Panc1 (cell line): ENCODE data around the gene C16orf89. TPM values are rescaled to one million over a fixed set of nuclear protein-coding genes. Genes with fewer than 3 reads are reported as not detected.

Experiments
- ATAC-seq: fragments of 200-7000 bp; cut with Tn5 transposase; 2 replicates; pipeline ENCODE4 v1.9.1; 2020; ENCODE audit warnings: mild to moderate bottlenecking, moderate library complexity
- BruUV-seq: library from RNA; stranded (reverse); fragments of 400-500 nt; replicated peaks from 2 replicates; lab custom pipeline; 2021; lab: Mats Ljungman, UMichigan
- CTCF ChIA-PET: fragments of 300-600 bp; sonication (Branson Sonifier 250); formaldehyde crosslinking; loops from one replicate; lab custom pipeline; 2022; ENCODE audit warnings: antibody characterized with exemption; lab: Charles Lee
- POLR2A ChIA-PET: fragments of 300-600 bp; sonication (Branson Sonifier 250); formaldehyde crosslinking; loops from one replicate; lab custom pipeline; 2022; ENCODE audit warnings: antibody characterized with exemption; lab: Charles Lee
- DNase-seq: peaks from one replicate; pipeline ENCODE4 v3.0.0-alpha.2; 2010; ENCODE audit warnings: low read depth, low spot score
- H3K27ac ChIP-seq: 2 replicates; pipeline ENCODE4 v1.5.1; 2011; ENCODE audit warnings: mild to moderate bottlenecking, low read length, inconsistent platforms
- H3K27me3 ChIP-seq: fragments of 200-500 bp; sonication (Bioruptor generic); 2 replicates; pipeline ENCODE4 v1.6.0; 2014; ENCODE audit warnings: low read length, inconsistent platforms; ENCODE audit not compliant: control insufficient read depth, insufficient read depth
- H3K36me3 ChIP-seq: fragments of 200-500 bp; sonication (Bioruptor generic); 2 replicates; pipeline ENCODE4 v1.5.1; 2014; ENCODE audit warnings: inconsistent platforms, mild to moderate bottlenecking, low read length, moderate library complexity; ENCODE audit not compliant: control insufficient read depth, insufficient read depth
- H3K4me1 ChIP-seq: 2 replicates; pipeline ENCODE4 v1.5.1; 2011; ENCODE audit warnings: inconsistent platforms, mild to moderate bottlenecking, low read length, moderate library complexity; ENCODE audit not compliant: control insufficient read depth, insufficient read depth
- H3K4me3 ChIP-seq, 2 experiments: 2 replicates each; pipeline ENCODE4 v1.5.1; 2011 to 2012; ENCODE audit warnings: low read depth in 2 of 2, low read length in 2 of 2, mild to moderate bottlenecking in 2 of 2, inconsistent platforms in 1 of 2, moderate library complexity in 1 of 2
- H3K9me3 ChIP-seq: fragments of 200-500 bp; sonication (Bioruptor generic); 2 replicates; pipeline ENCODE4 v1.5.1; 2014; ENCODE audit warnings: low read depth, mild to moderate bottlenecking, inconsistent platforms, low read length, moderate library complexity; ENCODE audit not compliant: control insufficient read depth, insufficient read depth
- POLR2AphosphoS5 ChIP-seq: IDR thresholded peaks from 2 replicates; pipeline ENCODE4 v1.6.1; 2012; ENCODE audit warnings: mild to moderate bottlenecking, low read depth, low read length, moderate library complexity
- SIN3A ChIP-seq: IDR thresholded peaks from 2 replicates; pipeline ENCODE4 v1.6.1; 2012; ENCODE audit warnings: low read depth, mild to moderate bottlenecking, low read length, moderate library complexity, borderline replicate concordance; ENCODE audit not compliant: insufficient read depth
- TCF7L2 ChIP-seq: IDR thresholded peaks from 2 replicates; pipeline ENCODE4 v1.6.1; 2011; ENCODE audit warnings: mild to moderate bottlenecking, low read depth, low read length, inconsistent platforms
- in situ Hi-C: cut with HindIII; loops from 2 replicates; pipeline ENCODE4 v1.10.0; 2016; ENCODE audit warnings: low sequenced_read_pairs, low pct_unique_long_range_greater_than_20kb
- intact Hi-C: fragments of 100-400 bp; cut with micrococcal nuclease; formaldehyde crosslinking; loops from one replicate; pipeline ENCODE4 v1.10.0; 2022; ENCODE audit not compliant: unreplicated experiment
- total RNA-seq: library from RNA; stranded (reverse); gene quantifications from one replicate; pipeline ENCODE4 v1.2.1, GENCODE V29; 2021; ENCODE audit not compliant: unreplicated experiment
- TF ChIP-seq, protein P1 (sequence below): fragments of 450-650 bp; IDR thresholded peaks from 2 replicates; pipeline ENCODE4 v1.5.1; 2017; ENCODE audit warnings: mild to moderate bottlenecking
- TF ChIP-seq, protein P2 (sequence below), 2 experiments: IDR thresholded peaks; 2 replicates each; pipeline ENCODE4 v1.6.1; 2011 to 2012; ENCODE audit warnings: low read depth in 2 of 2, control low read depth in 1 of 2, low read length in 1 of 2, mild to moderate bottlenecking in 1 of 2, moderate library complexity in 1 of 2; ENCODE audit not compliant: insufficient read depth in 1 of 2

The C16orf89 gene
- total RNA-seq, 1 experiment from 2014 or later, result not detected

DNA sequence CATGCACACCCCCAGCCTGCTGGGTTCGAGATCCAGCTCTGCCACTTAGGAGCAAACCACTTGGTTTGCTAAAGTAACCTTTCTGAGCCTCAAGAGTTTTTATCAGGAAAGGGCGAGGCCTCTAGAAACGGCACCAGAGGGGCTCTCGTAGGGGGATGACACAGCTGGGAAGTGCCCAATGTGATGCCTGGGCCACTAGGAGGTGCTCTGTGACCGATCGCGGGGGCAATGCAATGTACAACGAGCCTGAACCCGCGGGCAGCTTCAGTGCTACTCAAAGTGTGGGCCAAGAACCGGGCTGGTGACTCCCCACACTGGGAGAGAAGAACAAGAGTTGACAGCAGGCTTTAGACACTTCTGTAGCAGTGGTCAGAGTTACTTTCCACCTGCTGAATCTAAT, 9.4 kb downstream of the C16orf89 start:
- CTCF ChIA-PET, result no interaction called here
- no TSS peak for BruUV-seq

DNA sequence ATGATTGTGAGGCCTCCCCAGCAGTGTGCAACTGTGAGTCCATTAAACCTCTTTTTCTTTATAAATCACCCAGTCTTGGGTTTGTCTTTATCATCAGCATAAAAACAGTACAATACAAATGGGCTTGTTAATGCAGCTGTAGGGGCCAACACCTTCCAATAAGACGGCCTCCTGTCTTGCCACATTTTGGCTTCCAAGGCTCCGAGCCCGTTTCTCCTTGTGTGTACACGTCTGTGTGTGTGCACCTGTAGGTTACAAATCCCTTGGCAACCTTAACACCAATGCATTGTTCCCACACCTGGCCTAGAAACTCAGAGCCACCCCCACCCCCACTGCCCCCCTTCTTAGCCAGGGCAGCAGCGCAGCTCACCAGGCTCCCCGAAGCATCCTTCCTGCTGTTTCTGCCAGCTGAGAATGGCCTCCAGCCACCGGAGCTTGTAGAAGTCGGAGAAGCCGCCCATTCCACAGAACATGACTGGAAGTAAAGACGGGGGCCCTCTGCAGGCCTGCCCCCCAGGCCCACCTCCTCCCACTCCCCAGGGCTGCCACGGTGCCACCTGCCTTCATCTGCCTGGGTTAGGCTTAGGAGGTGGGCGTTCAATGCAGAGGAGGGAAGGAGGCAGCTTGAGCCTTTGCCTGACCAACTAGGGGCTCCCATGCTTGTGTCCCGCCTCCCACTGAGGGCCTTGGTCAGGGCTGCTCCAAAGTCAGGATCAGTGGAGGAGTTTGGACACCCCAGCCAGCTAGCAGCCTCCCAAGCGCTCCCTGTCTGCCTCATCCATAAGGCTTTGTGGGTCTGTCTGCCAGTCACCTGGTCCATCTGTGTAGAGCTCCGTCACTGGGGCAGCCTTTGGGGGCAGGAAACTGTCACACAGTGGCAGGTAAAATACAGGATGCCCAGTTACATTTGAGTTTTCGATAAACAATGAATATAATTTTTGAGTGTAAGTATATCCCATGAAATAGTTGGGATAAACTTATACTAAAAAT, 10.6 kb downstream of the C16orf89 start:
- Histone ChIP-seq H3K9me3 (no peaks in the 10 kb centered on the region), H3K4me3 (no peak overlapping the region), H3K27ac (no peak overlapping the region), H3K4me1 (no peaks in the 10 kb centered on the region), H3K27me3 (peaks cover 6% of the 10 kb centered on the region), H3K36me3 (no peaks in the 10 kb centered on the region)
- ATAC-seq (no peak), DNase-seq (no peak)
- CTCF ChIA-PET, result interaction anchor here (0.5 kb wide), 1 partner anchor 16 kb away, joined by 4 read pairs; no protein-coding TSS in a partner anchor
- POLR2A ChIA-PET, result no interaction called here
- TF ChIP-seq TCF7L2 (no peak), POLR2AphosphoS5 (no peak), SIN3A (no peak)
- TF ChIP-seq, protein P1, sequence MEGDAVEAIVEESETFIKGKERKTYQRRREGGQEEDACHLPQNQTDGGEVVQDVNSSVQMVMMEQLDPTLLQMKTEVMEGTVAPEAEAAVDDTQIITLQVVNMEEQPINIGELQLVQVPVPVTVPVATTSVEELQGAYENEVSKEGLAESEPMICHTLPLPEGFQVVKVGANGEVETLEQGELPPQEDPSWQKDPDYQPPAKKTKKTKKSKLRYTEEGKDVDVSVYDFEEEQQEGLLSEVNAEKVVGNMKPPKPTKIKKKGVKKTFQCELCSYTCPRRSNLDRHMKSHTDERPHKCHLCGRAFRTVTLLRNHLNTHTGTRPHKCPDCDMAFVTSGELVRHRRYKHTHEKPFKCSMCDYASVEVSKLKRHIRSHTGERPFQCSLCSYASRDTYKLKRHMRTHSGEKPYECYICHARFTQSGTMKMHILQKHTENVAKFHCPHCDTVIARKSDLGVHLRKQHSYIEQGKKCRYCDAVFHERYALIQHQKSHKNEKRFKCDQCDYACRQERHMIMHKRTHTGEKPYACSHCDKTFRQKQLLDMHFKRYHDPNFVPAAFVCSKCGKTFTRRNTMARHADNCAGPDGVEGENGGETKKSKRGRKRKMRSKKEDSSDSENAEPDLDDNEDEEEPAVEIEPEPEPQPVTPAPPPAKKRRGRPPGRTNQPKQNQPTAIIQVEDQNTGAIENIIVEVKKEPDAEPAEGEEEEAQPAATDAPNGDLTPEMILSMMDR, result no peak
- TF ChIP-seq, protein P2, sequence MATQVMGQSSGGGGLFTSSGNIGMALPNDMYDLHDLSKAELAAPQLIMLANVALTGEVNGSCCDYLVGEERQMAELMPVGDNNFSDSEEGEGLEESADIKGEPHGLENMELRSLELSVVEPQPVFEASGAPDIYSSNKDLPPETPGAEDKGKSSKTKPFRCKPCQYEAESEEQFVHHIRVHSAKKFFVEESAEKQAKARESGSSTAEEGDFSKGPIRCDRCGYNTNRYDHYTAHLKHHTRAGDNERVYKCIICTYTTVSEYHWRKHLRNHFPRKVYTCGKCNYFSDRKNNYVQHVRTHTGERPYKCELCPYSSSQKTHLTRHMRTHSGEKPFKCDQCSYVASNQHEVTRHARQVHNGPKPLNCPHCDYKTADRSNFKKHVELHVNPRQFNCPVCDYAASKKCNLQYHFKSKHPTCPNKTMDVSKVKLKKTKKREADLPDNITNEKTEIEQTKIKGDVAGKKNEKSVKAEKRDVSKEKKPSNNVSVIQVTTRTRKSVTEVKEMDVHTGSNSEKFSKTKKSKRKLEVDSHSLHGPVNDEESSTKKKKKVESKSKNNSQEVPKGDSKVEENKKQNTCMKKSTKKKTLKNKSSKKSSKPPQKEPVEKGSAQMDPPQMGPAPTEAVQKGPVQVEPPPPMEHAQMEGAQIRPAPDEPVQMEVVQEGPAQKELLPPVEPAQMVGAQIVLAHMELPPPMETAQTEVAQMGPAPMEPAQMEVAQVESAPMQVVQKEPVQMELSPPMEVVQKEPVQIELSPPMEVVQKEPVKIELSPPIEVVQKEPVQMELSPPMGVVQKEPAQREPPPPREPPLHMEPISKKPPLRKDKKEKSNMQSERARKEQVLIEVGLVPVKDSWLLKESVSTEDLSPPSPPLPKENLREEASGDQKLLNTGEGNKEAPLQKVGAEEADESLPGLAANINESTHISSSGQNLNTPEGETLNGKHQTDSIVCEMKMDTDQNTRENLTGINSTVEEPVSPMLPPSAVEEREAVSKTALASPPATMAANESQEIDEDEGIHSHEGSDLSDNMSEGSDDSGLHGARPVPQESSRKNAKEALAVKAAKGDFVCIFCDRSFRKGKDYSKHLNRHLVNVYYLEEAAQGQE (IDR thresholded peaks at IDR 0.05; ENCODE audit: insufficient read depth in 1 of 2, low read depth in 2 of 2, low read length in 1 of 2), result no peak
- in situ Hi-C loops (no loop called here), intact Hi-C loops (no loop called here)
- no TSS peak for BruUV-seq

More for the DNA sequence above, 9.4 kb downstream of the C16orf89 start:
- TF ChIP-seq, protein P2 (IDR thresholded peaks at IDR 0.05; ENCODE audit: insufficient read depth in 1 of 2, low read depth in 2 of 2, low read length in 1 of 2), result no peak
- TF ChIP-seq, protein P1, result peak; percentile 73
- H3K4me3 ChIP-seq, result no peak overlapping the region
- DNase-seq (no peak), ATAC-seq (peak; percentile 72)
- POLR2A ChIA-PET, result no interaction called here
- in situ Hi-C loops, result no loop called here
- intact Hi-C loops, result no loop called here
- H3K4me1 ChIP-seq, result no peaks in the 10 kb centered on the region
- H3K27ac ChIP-seq, result no peak overlapping the region
- H3K36me3 ChIP-seq, result no peaks in the 10 kb centered on the region
- H3K27me3 ChIP-seq, result no peaks in the 10 kb centered on the region
- H3K9me3 ChIP-seq, result no peaks in the 10 kb centered on the region
